Stomach (tissue), 9 donors: ENCODE results near the gene STRN3. TPM values are rescaled to one million over a fixed set of nuclear protein-coding genes. Genes with fewer than 3 reads are reported as not detected.

Source experiments
- DNase-seq, 2 donors: peaks; one replicate each; pipeline versions ENCODE4 v3.0.0 to v3.0.0-alpha.2; 2013 to 2019
- H3K27ac ChIP-seq, 5 donors: fragments of 200-600 bp in 4 of 5; sonication (generic) in 4 of 5; one replicate each; pipeline ENCODE4 v1.5.1; 2013 to 2019; ENCODE audit warnings: mild to moderate bottlenecking in 1 of 5, moderate library complexity in 1 of 5
- H3K27me3 ChIP-seq, 3 donors: fragments of 200-600 bp; sonication (generic); one replicate each; pipeline ENCODE4 v1.5.1; 2017 to 2019; ENCODE audit warnings: mixed run types in 1 of 3
- H3K36me3 ChIP-seq, 4 donors: fragments of 200-600 bp; sonication (generic); 1 replicate in 3 of 4; 2 replicates in 1 of 4; pipeline ENCODE4 v1.5.1; 2016 to 2019
- H3K4me1 ChIP-seq, 4 donors: fragments of 200-600 bp; sonication (generic); one replicate each; pipeline ENCODE4 v1.5.1; 2016 to 2019
- H3K4me3 ChIP-seq, 4 donors: fragments of 200-600 bp; sonication (generic) in 3 of 4; one replicate each; pipeline ENCODE4 v1.5.1; 2016 to 2019; ENCODE audit warnings: mild to moderate bottlenecking in 1 of 4
- H3K9me3 ChIP-seq, 4 donors: fragments of 200-600 bp; sonication (generic); one replicate each; pipeline ENCODE4 v1.5.1; 2016 to 2019
- CTCF ChIP-seq, 7 experiments: fragments of 450-650 bp in 4 of 7; fragments of 200-600 bp in 3 of 7; sonication (generic) in 3 of 7; IDR thresholded peaks; one replicate each; pipeline ENCODE4 v1.5.1; 2016 to 2019; ENCODE audit warnings: antibody characterized with exemption in 7 of 7, control low read depth in 2 of 7, mild to moderate bottlenecking in 1 of 7
- EP300 ChIP-seq: sonication (generic); formaldehyde crosslinking; IDR thresholded peaks from one replicate; pipeline ENCODE4 v1.6.1; 2017; ENCODE audit warnings: antibody characterized with exemption
- POLR2A ChIP-seq, 4 donors: fragments of 450-650 bp; IDR thresholded peaks; one replicate each; pipeline ENCODE4 v1.6.1; 2016; ENCODE audit warnings: antibody characterized with exemption in 4 of 4, control low read depth in 2 of 4, mild to moderate bottlenecking in 1 of 4, moderate library complexity in 1 of 4
- POLR2AphosphoS5 ChIP-seq, 3 donors: sonication (generic); formaldehyde crosslinking; IDR thresholded peaks; one replicate each; pipeline ENCODE4 v1.6.1; 2016; ENCODE audit warnings: antibody characterized with exemption in 3 of 3
- WGBS, 5 donors: extraction: QIAGEN DNeasy Blood & Tissue Kit in 3 of 5; methylation state at CpG; one replicate each; pipeline versions ENCODE4 v1.1.5 to v1.1.7; 2013 to 2018; 5-methylcytosine and 5-hydroxymethylcytosine counted together
- intact Hi-C: fragments of 100-400 bp; cut with DNase I; formaldehyde crosslinking; loops from one replicate; pipeline ENCODE4 v1.15.1; 2023; ENCODE audit warnings: low total_unique reads
- polyA plus RNA-seq, 3 donors: library from polyadenylated mRNA; stranded (reverse); fragments of 200-250 nt; gene quantifications; one replicate each; pipeline ENCODE4 v1.2.3, GENCODE V29; 2013
- total RNA-seq, 5 donors: library from RNA; depleted of rRNA; stranded (reverse); fragments of >200 nt; gene quantifications; one replicate each; pipeline versions ENCODE4 v1.1.0 to v1.2.3, GENCODE V29; 2014 to 2016
- donor health status: healthy with polysubstance abuse.
- donor health status: Bipolar disorder and iron deficiency.
- donor health status: healthy.

STRN3 gene
- total and polyA plus RNA-seq, 8 donors = 8.1 to 91.8 (median 24.6) TPM

- DNase-seq = peak in 1 of 2 donors; percentile 44
- Histone ChIP-seq H3K4me3 (peak overlapping the region; percentile 54 to 72 (median 63)), H3K4me1 (peaks cover 17 to 23% (median 19%) of the 10 kb centered on the region in 4 donors)
Observed at GRCh38 chr14:30874999-30875787, 151.0 kb downstream of the STRN3 start.

GRCh38 chr14:30874120-30874998 lies 151.8 kb downstream of the STRN3 start, which contains the start of gene COCH:
Gene COCH (plus strand): TSS chr14:30874559. CDS start chr14:30874939, 380 bp downstream.
- peak within 1 kb of the TSS in 1 of 5 donors; percentile 18 for H3K27ac ChIP-seq
- H3K27me3 ChIP-seq = peaks cover 0 to 64% (median 29%) of the 10 kb centered on the region in 3 donors
- peak within 1 kb of the TSS; percentile 54 to 72 (median 63) for H3K4me3 ChIP-seq
- no peaks in the 10 kb centered on the region for H3K9me3 ChIP-seq
- DNase-seq = peak; percentile 50 to 78
- WGBS, 5 donors = 0 to 11% (median 3%) methylated on average over 23 to 99 of the region's 99 CpGs
- H3K36me3 ChIP-seq = no peaks in the 10 kb centered on the region
- intact Hi-C loops = no loop called here
- H3K4me1 ChIP-seq = peaks cover 17 to 23% (median 19%) of the 10 kb centered on the region in 4 donors
- TF ChIP-seq CTCF (IDR thresholded peaks at IDR 0.05) (peak in 2 of 7 experiments; percentile 35 to 38), POLR2AphosphoS5 (IDR thresholded peaks at IDR 0.05) (no peak)

More at GRCh38 chr14:30874999-30875787, 151.0 kb downstream of the STRN3 start:
- Histone ChIP-seq H3K27me3 (peaks cover 0 to 64% (median 29%) of the 10 kb centered on the region in 3 donors), H3K9me3 (no peaks in the 10 kb centered on the region), H3K36me3 (no peaks in the 10 kb centered on the region), H3K27ac (no peak overlapping the region)
- intact Hi-C loops = no loop called here
- WGBS, 5 donors = 3 to 6% (median 4%) methylated on average over 20 to 48 of the region's 48 CpGs
- TF ChIP-seq CTCF (IDR thresholded peaks at IDR 0.05) = no peak
- TF ChIP-seq POLR2A (IDR thresholded peaks at IDR 0.05) = no peak
- no peak for TF ChIP-seq EP300
- TF ChIP-seq POLR2AphosphoS5 (IDR thresholded peaks at IDR 0.05) = no peak

- Histone ChIP-seq H3K4me1 (peaks cover 17 to 23% (median 19%) of the 10 kb centered on the region in 4 donors), H3K9me3 (no peaks in the 10 kb centered on the region), H3K4me3 (peak overlapping the region; percentile 54 to 72 (median 63)), H3K36me3 (no peaks in the 10 kb centered on the region), H3K27ac (no peak overlapping the region), H3K27me3 (peaks cover 0 to 64% (median 29%) of the 10 kb centered on the region in 3 donors)
- no peak for DNase-seq
- TF ChIP-seq CTCF (IDR thresholded peaks at IDR 0.05) (no peak), POLR2AphosphoS5 (IDR thresholded peaks at IDR 0.05) (no peak), EP300 (no peak), POLR2A (IDR thresholded peaks at IDR 0.05) (no peak)
- intact Hi-C loops = no loop called here
- WGBS, 5 donors = 68 to 83% (median 80%) methylated on average over 20 of the region's 20 CpGs
Observed at GRCh38 chr14:30873308-30874119, 152.7 kb downstream of the STRN3 start.
